ENCODE data around the gene SETD1A.

SETD1A gene

GRCh38 chr16:31025339-31025738, 67.8 kb downstream of the SETD1A start:
- DNase-seq = no peak

GRCh38 chr16:31029272-31029671, 71.7 kb downstream of the SETD1A start:
- DNase-seq = no peak

DNA sequence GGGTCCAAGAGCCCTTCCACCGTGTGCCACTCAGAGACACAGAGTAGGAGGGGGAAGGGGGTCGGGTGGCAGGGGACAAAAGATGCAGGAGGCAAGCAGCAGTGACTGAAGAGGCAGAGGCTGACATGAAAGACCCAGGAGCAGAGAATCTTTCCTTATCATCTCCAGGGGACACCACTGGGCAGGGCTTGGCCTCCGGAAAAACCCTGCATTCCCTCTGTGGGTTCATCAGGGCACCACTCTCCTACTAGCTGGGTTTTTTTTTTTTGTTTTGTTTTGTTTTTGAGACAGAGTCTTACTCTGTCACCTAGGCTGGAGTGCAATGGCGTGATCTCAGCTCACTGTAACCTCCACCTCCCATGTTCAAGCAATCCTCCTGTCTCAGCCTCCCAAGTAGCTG, 73.7 kb downstream of the SETD1A start:
- no peak for DNase-seq

- peak; percentile 95 for DNase-seq
These were observed 75.5 kb downstream of the SETD1A start, which contains the start of gene STX4 for GRCh38 chr16:31032736-31033708. Gene STX4, plus strand, starts transcription at chr16:31033558. Its CDS starts 248 bp downstream, at chr16:31033806.

GRCh38 chr16:31033709-31034492, 76.3 kb downstream of the SETD1A start:
- peak; percentile 71 for DNase-seq
